ENCODE results near the gene KERA. TPM values are rescaled to one million over a fixed set of nuclear protein-coding genes. Genes with fewer than 3 reads are reported as not detected.

KERA gene
- total RNA-seq, 1 experiment from 2014 or later, result not detected

DNA sequence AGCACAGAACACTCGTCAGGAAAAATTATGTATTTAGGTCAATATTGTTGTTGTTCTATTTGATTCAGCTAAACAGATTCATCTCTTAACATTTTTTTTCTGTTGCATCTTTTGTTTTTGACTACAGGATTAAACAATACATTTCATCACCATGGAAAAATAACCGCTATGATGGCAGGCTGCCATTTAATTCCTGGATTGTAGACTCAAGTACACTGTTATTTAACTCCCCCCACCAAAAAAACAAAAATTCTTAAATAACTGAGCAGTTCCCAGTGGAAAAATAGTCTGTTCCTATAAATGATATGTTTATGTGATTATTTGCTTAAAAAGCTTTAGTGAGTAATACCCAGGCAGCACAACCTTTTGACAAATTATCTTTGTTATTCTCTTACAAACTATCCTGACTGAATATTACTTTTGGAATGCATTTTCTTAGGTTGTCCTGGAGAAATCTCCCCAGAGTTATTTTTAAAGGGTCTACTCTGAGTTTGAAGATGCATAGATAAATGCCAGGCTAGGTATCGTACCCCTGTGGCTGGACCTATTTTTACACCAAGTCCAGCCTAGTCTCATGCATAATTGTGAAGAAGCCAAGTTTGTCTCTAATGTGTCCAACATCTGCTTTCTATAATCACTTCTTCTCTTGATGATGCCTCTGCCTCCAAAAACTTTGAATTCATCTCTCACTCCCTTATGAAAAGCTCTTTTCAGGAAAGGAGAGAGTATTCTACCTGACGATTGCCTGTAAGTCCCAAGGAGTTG is 3.7 kb downstream of the KERA start:
- TF ChIP-seq, protein P1, sequence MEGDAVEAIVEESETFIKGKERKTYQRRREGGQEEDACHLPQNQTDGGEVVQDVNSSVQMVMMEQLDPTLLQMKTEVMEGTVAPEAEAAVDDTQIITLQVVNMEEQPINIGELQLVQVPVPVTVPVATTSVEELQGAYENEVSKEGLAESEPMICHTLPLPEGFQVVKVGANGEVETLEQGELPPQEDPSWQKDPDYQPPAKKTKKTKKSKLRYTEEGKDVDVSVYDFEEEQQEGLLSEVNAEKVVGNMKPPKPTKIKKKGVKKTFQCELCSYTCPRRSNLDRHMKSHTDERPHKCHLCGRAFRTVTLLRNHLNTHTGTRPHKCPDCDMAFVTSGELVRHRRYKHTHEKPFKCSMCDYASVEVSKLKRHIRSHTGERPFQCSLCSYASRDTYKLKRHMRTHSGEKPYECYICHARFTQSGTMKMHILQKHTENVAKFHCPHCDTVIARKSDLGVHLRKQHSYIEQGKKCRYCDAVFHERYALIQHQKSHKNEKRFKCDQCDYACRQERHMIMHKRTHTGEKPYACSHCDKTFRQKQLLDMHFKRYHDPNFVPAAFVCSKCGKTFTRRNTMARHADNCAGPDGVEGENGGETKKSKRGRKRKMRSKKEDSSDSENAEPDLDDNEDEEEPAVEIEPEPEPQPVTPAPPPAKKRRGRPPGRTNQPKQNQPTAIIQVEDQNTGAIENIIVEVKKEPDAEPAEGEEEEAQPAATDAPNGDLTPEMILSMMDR (conservative IDR thresholded peaks at IDR 0.05), result no peak
- Histone ChIP-seq H3K9me3 (ENCODE audit: control insufficient read depth, low read depth, low read length) (no peaks in the 10 kb centered on the region), H3K27me3 (ENCODE audit: insufficient read depth, low read length) (no peaks in the 10 kb centered on the region), H2BK20ac (ENCODE audit: low read depth, low read length, poor library complexity, severe bottlenecking) (no peak overlapping the region), H3K23ac (ENCODE audit: insufficient read length, low read depth, low read length) (no peak overlapping the region), H4K91ac (ENCODE audit: insufficient read length, low read depth, low read length) (no peak overlapping the region), H2BK120ac (ENCODE audit: low read depth, low read length, poor library complexity, severe bottlenecking) (no peak overlapping the region), H2AFZ (ENCODE audit: low read length) (no peak overlapping the region), H2AK5ac (ENCODE audit: insufficient read length, low read length) (no peak overlapping the region), H2BK15ac (ENCODE audit: low read depth, low read length) (no peak overlapping the region), H3K27ac (ENCODE audit: insufficient read length, low read depth, low read length) (no peak overlapping the region), H2BK12ac (ENCODE audit: insufficient read length, low read depth, low read length) (no peak overlapping the region), H3K56ac (ENCODE audit: insufficient read length, low read depth, low read length) (no peak overlapping the region), H2BK5ac (ENCODE audit: insufficient read length, low read length) (no peak overlapping the region), H3T11ph (ENCODE audit: low read length) (no peak overlapping the region), H4K5ac (ENCODE audit: insufficient read length, low read depth, low read length) (no peak overlapping the region), H3K79me1 (ENCODE audit: insufficient read depth, low read depth, low read length, poor library complexity, severe bottlenecking) (no peaks in the 10 kb centered on the region), H3K4me2 (ENCODE audit: insufficient read depth, insufficient read length, low read length) (no peak overlapping the region), H3K4ac (ENCODE audit: low read depth, low read length) (no peak overlapping the region), H4K20me1 (ENCODE audit: control insufficient read depth, insufficient read depth, insufficient read length) (no peaks in the 10 kb centered on the region), H3K23me2 (ENCODE audit: insufficient read length, low read depth, low read length, poor library complexity, severe bottlenecking) (no peaks in the 10 kb centered on the region), H3K18ac (ENCODE audit: insufficient read length, low read depth, low read length) (no peak overlapping the region), H3K79me2 (ENCODE audit: insufficient read depth, low read length) (no peaks in the 10 kb centered on the region), H4K8ac (replicated peaks; ENCODE audit: insufficient read length, low read depth, low read length) (no peak overlapping the region), H3K9ac (ENCODE audit: extremely low read depth, insufficient read length, low read length) (no peak overlapping the region), H3K14ac (ENCODE audit: insufficient read depth, low read length) (no peak overlapping the region), H3K4me1 (ENCODE audit: insufficient read depth, low read length) (no peaks in the 10 kb centered on the region)
- Mint-ChIP-seq H3K27ac (no peak overlapping the region), H3K9me3 (no peaks in the 10 kb centered on the region), H3K4me1 (no peaks in the 10 kb centered on the region), H3K27me3 (ENCODE audit: low read depth) (no peaks in the 10 kb centered on the region), H3K4me3 (no peak overlapping the region), H3K36me3 (ENCODE audit: insufficient read depth in 1 of 3, low read depth in 3 of 3) (no peaks in the 10 kb centered on the region)
- DNase-seq, result no peak
- no CpG with 5 or more reads among the region's 4 CpGs for WGBS (ENCODE audit: extremely low coverage, insufficient read length, low lambda C conversion rate)

All from H9 (cell line).